RWPE1 (cell line): ENCODE results near the gene CHAD.
A peak's percentile ranks its signal among the peaks of the same experiment; 100 is the strongest.

Source experiments
- CTCF ChIA-PET: fragments of 350-600 bp; sonication (Branson Sonifier 250); formaldehyde crosslinking; extraction: SDS; loops from one replicate; lab custom pipeline; 2021; lab: Yijun Ruan, JAX
- POLR2A ChIA-PET: fragments of 400-600 bp; formaldehyde crosslinking; extraction: SDS; loops from one replicate; lab custom pipeline; 2020; ENCODE audit warnings: antibody characterized with exemption; ENCODE audit not compliant: low non-redundant PET; lab: Yijun Ruan, JAX
- DNase-seq: peaks from one replicate; pipeline ENCODE4 v3.0.0; 2012; ENCODE audit warnings: low spot score
- H3K27ac ChIP-seq: fragments of 450-650 bp; 2 replicates; pipeline ENCODE4 v1.5.1; 2017
- CTCF ChIP-seq: fragments of 450-650 bp; conservative IDR thresholded peaks from 2 replicates; pipeline ENCODE4 v1.5.1; 2017; ENCODE audit warnings: low read depth, mild to moderate bottlenecking

CHAD gene

GRCh38 chr17:50495217-50495823 lies 26.6 kb upstream of the CHAD start:
- no peak overlapping the region for H3K27ac ChIP-seq
- no peak for DNase-seq
- POLR2A ChIA-PET: no interaction called here
- no peak for TF ChIP-seq CTCF
- CTCF ChIA-PET: interaction anchor here (0.6 to 0.7 kb wide), 2 partner anchors 129 to 231 kb away, joined by 3 to 5 read pairs; no protein-coding TSS in a partner anchor

DNA sequence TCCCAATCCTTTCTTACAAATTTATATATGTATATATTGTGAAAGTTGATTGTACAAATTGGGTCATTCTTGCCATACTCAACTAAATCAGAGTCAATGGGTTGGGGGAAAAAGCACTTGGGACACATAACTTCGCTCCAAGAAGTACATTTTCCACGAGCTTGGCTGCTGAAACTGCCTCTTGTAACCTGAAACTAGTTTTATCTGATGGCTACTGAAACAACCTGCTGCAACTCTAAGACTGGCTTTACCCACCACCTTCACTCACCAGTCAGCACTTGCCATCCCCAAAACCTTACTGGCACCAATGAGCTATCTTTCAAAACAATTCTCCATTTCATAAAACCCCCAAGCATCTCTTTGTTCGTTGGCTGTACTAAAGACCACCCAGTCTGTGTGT lies 25.1 kb upstream of the CHAD start:
- no peak overlapping the region for H3K27ac ChIP-seq
- TF ChIP-seq CTCF: no peak
- no peak for DNase-seq
- ChIA-PET CTCF (interaction anchor here (1.4 kb wide), 1 partner anchor 9 kb away, joined by 3 read pairs; no protein-coding TSS in a partner anchor), POLR2A (no interaction called here)

DNA sequence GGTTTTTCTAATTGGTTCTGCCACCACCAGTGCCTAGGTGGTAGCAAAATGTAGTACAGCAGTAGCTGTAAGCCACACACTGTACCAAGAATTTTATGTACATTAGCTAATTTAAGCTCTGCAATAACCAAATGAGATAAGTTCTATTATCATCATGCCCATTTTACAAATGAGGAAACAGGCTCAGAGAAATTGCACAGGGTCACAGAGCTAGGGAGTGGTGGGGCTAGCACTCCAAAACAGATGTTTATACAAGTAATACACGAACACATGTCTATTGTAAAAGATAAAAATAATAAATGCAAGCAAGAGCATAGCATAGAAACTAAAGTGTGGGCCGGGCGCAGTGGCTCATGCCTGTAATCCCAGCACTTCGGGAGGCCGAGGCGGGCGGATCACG lies 23.5 kb upstream of the CHAD start:
- TF ChIP-seq CTCF: no peak
- POLR2A ChIA-PET: interaction anchor here (0.6 kb wide), 1 partner anchor 249 kb away, joined by 3 read pairs; no protein-coding TSS in a partner anchor
- CTCF ChIA-PET: interaction anchor here (0.6 kb wide), 1 partner anchor 8 kb away, joined by 3 read pairs; no protein-coding TSS in a partner anchor
- no peak overlapping the region for H3K27ac ChIP-seq
- no peak for DNase-seq

DNA sequence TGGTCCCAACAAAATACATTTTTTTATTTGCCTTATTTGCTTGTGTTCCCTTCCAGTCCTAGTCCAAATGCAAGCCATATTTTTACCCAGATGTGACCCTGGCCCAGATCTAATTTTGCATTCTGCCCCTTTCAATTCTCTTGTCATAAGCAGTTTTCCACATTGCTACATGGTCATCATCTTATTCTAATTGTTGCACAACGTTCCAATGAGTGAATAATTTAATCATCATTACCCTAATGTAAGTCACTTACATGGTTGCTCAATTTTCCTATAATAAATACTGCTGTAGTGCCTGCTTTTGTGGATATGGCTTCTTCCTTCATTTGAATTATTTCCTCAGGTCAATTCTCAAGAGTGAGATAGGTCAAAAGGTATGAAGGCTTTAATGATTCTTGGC lies 22.8 kb upstream of the CHAD start:
- POLR2A ChIA-PET: no interaction called here
- CTCF ChIA-PET: no interaction called here
- H3K27ac ChIP-seq: no peak overlapping the region
- DNase-seq: no peak
- no peak for TF ChIP-seq CTCF

DNA sequence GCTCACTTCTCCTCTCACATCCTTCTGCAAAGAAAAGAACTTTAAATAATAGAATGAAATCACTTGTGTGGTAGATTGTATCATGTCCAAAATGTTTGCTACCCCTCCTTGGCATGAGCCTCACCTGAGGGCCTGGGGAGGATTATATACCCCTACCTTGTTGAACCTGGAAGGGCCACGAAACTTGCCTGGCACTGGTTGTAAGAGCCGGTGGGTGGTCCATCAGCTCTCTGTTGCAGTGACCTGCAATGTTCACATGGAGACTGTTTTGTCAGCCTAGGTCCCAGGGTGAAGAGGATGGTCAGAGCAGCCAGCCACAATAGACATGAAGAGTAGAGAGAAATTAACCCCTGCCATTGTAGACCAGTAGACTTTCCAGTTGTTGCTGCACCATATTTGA lies 20.2 kb upstream of the CHAD start:
- H3K27ac ChIP-seq: no peak overlapping the region
- DNase-seq: no peak
- CTCF ChIA-PET: interaction anchor here (0.6 kb wide), 1 partner anchor 11 kb away, joined by 5 read pairs; no protein-coding TSS in a partner anchor
- TF ChIP-seq CTCF: no peak
- POLR2A ChIA-PET: no interaction called here

DNA sequence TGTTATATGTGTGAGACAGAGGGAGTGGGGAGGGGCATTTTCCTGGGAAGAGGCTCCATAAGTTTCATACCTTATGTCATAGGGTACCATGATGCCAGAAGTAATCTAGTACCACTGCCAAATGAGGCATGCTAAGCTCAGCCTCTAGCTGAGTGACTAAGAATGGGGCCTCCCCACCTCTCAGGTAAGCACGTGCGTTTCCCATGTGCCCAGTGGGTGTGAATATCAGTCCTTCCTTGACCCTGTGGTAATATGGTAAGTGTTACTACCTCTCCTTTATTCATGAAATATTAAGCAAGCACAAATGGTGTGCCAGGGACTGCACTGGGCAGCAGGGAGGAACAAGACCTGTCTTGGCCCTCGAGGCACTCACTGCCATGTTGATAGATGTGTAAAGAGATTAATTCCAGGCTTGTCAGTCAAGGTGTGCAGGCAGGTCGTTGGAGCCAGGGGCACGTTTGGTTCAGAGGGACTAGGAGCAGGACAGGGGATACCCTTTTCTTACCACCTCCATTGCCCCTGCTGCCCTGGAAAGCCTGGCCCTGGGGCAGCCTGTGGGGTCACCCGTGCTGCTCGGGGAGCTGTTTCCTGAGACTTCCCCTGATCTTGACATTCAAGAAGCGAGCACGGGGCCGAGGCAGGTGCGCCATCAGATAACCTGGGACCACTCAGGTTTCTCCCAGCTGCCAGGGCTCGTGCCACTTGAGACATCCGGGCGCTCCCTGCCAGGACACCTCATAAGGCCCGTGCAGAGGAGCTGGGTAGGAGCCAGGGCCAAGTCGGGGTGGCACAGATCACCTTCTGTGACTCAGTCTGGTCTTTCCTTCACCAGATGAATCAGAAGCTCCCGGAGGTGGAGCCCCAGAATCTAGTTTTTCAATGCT lies 18.8 kb upstream of the CHAD start:
- H3K27ac ChIP-seq: peak overlapping the region; percentile 78
- peak; percentile 90 for DNase-seq
- CTCF ChIA-PET: interaction anchor here (0.5 to 1.3 kb wide), 10 partner anchors 8 to 461 kb away, joined by 3 to 6 read pairs (median 3); no protein-coding TSS in a partner anchor
- POLR2A ChIA-PET: interaction anchor here (0.6 to 1.1 kb wide), 3 partner anchors 10 to 77 kb away, joined by 3 to 4 read pairs (median 3); no protein-coding TSS in a partner anchor
- TF ChIP-seq CTCF: no peak
